ENCODE results near the gene ZBTB45. TPM values are rescaled to one million over a fixed set of nuclear protein-coding genes. Genes with fewer than 3 reads are reported as not detected.
"Not testable (repeated sequence)": the region's sequence is repeated elsewhere in the genome, so short reads cannot be mapped to it uniquely, and the experiment has no call there.

The ZBTB45 gene
- total and polyA plus RNA-seq, 7 donors, result 6.2 to 13.0 (median 9.8) TPM

GRCh38 chr19:58471736-58472135 lies 47.9 kb downstream of the ZBTB45 start:
- no peak overlapping the region for H3K4me3 ChIP-seq
- TF ChIP-seq CTCF (IDR thresholded peaks at IDR 0.05), result no peak
- DNase-seq (no peak), ATAC-seq (no peak)
- no peaks in the 10 kb centered on the region for H3K9me3 ChIP-seq
- H3K27me3 ChIP-seq (ENCODE audit: insufficient read depth in 3 of 3, low read length in 2 of 3), result no peaks in the 10 kb centered on the region
- peaks cover 0 to 43% of the 10 kb centered on the region in 2 donors for H3K36me3 ChIP-seq (ENCODE audit: insufficient read depth in 1 of 2, low read depth in 1 of 2)
- peaks cover 16% of the 10 kb centered on the region for H3K4me1 ChIP-seq
- no peak overlapping the region for H3K27ac ChIP-seq
- intact Hi-C loops (cut with DNase I), result no loop called here
- WGBS, 3 donors, result 93 to 95% (median 95%) methylated on average over 39 of the region's 39 CpGs

- peaks cover 0 to 43% of the 10 kb centered on the region in 2 donors for H3K36me3 ChIP-seq (ENCODE audit: insufficient read depth in 1 of 2, low read depth in 1 of 2)
- H3K27ac ChIP-seq; intact Hi-C loops (cut with DNase I); H3K9me3 ChIP-seq; H3K4me3 ChIP-seq; ATAC-seq; H3K27me3 ChIP-seq (ENCODE audit: insufficient read depth in 3 of 3, low read length in 2 of 3): not testable (repeated sequence)
- peaks cover 17% of the 10 kb centered on the region for H3K4me1 ChIP-seq
- 87 to 95% (median 88%) methylated on average over 20 to 40 of the region's 53 CpGs for WGBS, 3 donors
- peak in 1 of 2 donors; percentile 51 for DNase-seq
Observed at GRCh38 chr19:58470837-58471543, 48.6 kb downstream of the ZBTB45 start.

GRCh38 chr19:58469241-58470013 lies 50.2 kb downstream of the ZBTB45 start:
- peaks cover 10% of the 10 kb centered on the region for H3K4me1 ChIP-seq
- no peaks in the 10 kb centered on the region for H3K9me3 ChIP-seq
- H3K27ac ChIP-seq, result no peak overlapping the region
- no peak for DNase-seq
- 88 to 90% (median 88%) methylated on average over 17 of the region's 17 CpGs for WGBS, 3 donors
- intact Hi-C loops (cut with DNase I), result no loop called here
- no peak for ATAC-seq
- no peak overlapping the region for H3K4me3 ChIP-seq
- peaks cover 0 to 43% of the 10 kb centered on the region in 2 donors for H3K36me3 ChIP-seq (ENCODE audit: insufficient read depth in 1 of 2, low read depth in 1 of 2)
- H3K27me3 ChIP-seq (ENCODE audit: insufficient read depth in 3 of 3, low read length in 2 of 3), result no peaks in the 10 kb centered on the region
- TF ChIP-seq CTCF (IDR thresholded peaks at IDR 0.05), result no peak

- intact Hi-C loops (cut with DNase I), result no loop called here
Observed at GRCh38 chr19:58468216-58468839, 51.3 kb downstream of the ZBTB45 start.

More at GRCh38 chr19:58468216-58468839, 51.3 kb downstream of the ZBTB45 start:
- no peak for DNase-seq
- ATAC-seq, result no peak
- 50 to 55% (median 54%) methylated on average over 5 of the region's 5 CpGs for WGBS, 3 donors
- no peak overlapping the region for H3K27ac ChIP-seq
- no peak for TF ChIP-seq CTCF (IDR thresholded peaks at IDR 0.05)
- peaks cover 0 to 40% of the 10 kb centered on the region in 2 donors for H3K36me3 ChIP-seq (ENCODE audit: insufficient read depth in 1 of 2, low read depth in 1 of 2)
- H3K27me3 ChIP-seq (ENCODE audit: insufficient read depth in 3 of 3, low read length in 2 of 3), result no peaks in the 10 kb centered on the region
- H3K4me3 ChIP-seq, result peak overlapping the region; percentile 86
- peaks cover 10% of the 10 kb centered on the region for H3K4me1 ChIP-seq
- no peaks in the 10 kb centered on the region for H3K9me3 ChIP-seq
